PC-9 (cell line): ENCODE measurements around the gene TTLL6. TPM values are rescaled to one million over a fixed set of nuclear protein-coding genes. Genes with fewer than 3 reads are reported as not detected.
"Not testable (repeated sequence)": the region's sequence is repeated elsewhere in the genome, so short reads cannot be mapped to it uniquely, and the experiment has no call there.

Source experiments
- BruUV-seq: library from RNA; stranded (reverse); fragments of 400-500 nt; replicated peaks from 2 replicates; lab custom pipeline; 2021; lab: Mats Ljungman, UMichigan
- CTCF ChIA-PET: fragments of 300-600 bp; sonication (Branson Sonifier 250); formaldehyde crosslinking; loops from one replicate; lab custom pipeline; 2022; ENCODE audit warnings: antibody characterized with exemption; lab: Charles Lee
- POLR2A ChIA-PET: fragments of 300-600 bp; sonication (Branson Sonifier 250); formaldehyde crosslinking; loops from one replicate; lab custom pipeline; 2022; ENCODE audit warnings: antibody characterized with exemption; ENCODE audit not compliant: unreplicated experiment; lab: Charles Lee
- DNase-seq, 2 experiments: peaks; one replicate each; pipeline versions ENCODE4 v3.0.0 to v3.0.0-alpha.2; 2015 to 2022; ENCODE audit warnings: mixed read lengths in 1 of 2
- H2AFZ ChIP-seq: fragments of 200-600 bp; sonication (generic); 2 replicates; pipeline ENCODE4 v1.8.1; 2017; ENCODE audit warnings: antibody characterized with exemption
- H3F3A ChIP-seq: fragments of 200-600 bp; sonication (generic); 2 replicates; pipeline ENCODE4 v1.8.1; 2017; ENCODE audit warnings: antibody characterized with exemption, mild to moderate bottlenecking, low read depth; ENCODE audit not compliant: insufficient read depth
- H3K27ac ChIP-seq: fragments of 200-600 bp; sonication (generic); 2 replicates; pipeline ENCODE4 v1.6.1; 2016; ENCODE audit warnings: mixed run types
- H3K27me3 ChIP-seq: fragments of 200-600 bp; sonication (generic); 2 replicates; pipeline ENCODE4 v1.6.1; 2016; ENCODE audit warnings: low read depth, mixed run types; ENCODE audit not compliant: insufficient read depth
- H3K36me3 ChIP-seq: fragments of 200-600 bp; sonication (generic); 2 replicates; pipeline ENCODE4 v1.6.1; 2016; ENCODE audit warnings: low read depth, mixed run types
- H3K4me1 ChIP-seq: fragments of 200-600 bp; sonication (generic); replicated peaks from 2 replicates; pipeline ENCODE4 v1.6.1; 2016; ENCODE audit warnings: mixed run types; ENCODE audit not compliant: insufficient read depth
- H3K4me2 ChIP-seq: fragments of 200-600 bp; sonication (generic); 2 replicates; pipeline ENCODE4 v1.6.1; 2017; ENCODE audit warnings: mixed run types
- H3K4me3 ChIP-seq: fragments of 200-600 bp; sonication (generic); 2 replicates; pipeline ENCODE4 v1.6.1; 2016; ENCODE audit warnings: mixed run types
- H3K79me2 ChIP-seq: fragments of 200-600 bp; sonication (generic); 2 replicates; pipeline ENCODE4 v1.6.1; 2017; ENCODE audit warnings: low read depth, mixed run types
- H3K9me2 ChIP-seq: fragments of 200-600 bp; sonication (generic); 2 replicates; pipeline ENCODE4 v1.8.1; 2017; ENCODE audit warnings: mild to moderate bottlenecking; ENCODE audit not compliant: insufficient read depth
- H3K9me3 ChIP-seq: fragments of 200-600 bp; sonication (generic); 2 replicates; pipeline ENCODE4 v1.8.1; 2016; ENCODE audit warnings: low read depth; ENCODE audit not compliant: insufficient read depth
- H4K20me1 ChIP-seq: fragments of 200-600 bp; sonication (generic); 2 replicates; pipeline ENCODE4 v1.8.1; 2017; ENCODE audit not compliant: insufficient read depth
- EZH2 ChIP-seq: fragments of 200-600 bp; sonication (generic); IDR thresholded peaks from 2 replicates; pipeline ENCODE4 v1.8.0; 2017; ENCODE audit warnings: antibody characterized with exemption, low read depth
- intact Hi-C: fragments of 100-400 bp; cut with micrococcal nuclease; formaldehyde crosslinking; loops from one replicate; pipeline ENCODE4 v1.10.0; 2022; ENCODE audit not compliant: unreplicated experiment
- total RNA-seq: library from RNA; stranded (reverse); gene quantifications from 2 replicates; pipeline ENCODE4 v1.2.3, GENCODE V29; 2021
- TF ChIP-seq, protein P1 (sequence below): fragments of 200-600 bp; sonication (generic); conservative IDR thresholded peaks from 2 replicates; pipeline ENCODE4 v1.6.1; 2017; ENCODE audit warnings: mixed run types, antibody characterized with exemption, mild to moderate bottlenecking, moderate library complexity

The TTLL6 gene
- total RNA-seq, 1 experiment from 2014 or later = not detected

DNA sequence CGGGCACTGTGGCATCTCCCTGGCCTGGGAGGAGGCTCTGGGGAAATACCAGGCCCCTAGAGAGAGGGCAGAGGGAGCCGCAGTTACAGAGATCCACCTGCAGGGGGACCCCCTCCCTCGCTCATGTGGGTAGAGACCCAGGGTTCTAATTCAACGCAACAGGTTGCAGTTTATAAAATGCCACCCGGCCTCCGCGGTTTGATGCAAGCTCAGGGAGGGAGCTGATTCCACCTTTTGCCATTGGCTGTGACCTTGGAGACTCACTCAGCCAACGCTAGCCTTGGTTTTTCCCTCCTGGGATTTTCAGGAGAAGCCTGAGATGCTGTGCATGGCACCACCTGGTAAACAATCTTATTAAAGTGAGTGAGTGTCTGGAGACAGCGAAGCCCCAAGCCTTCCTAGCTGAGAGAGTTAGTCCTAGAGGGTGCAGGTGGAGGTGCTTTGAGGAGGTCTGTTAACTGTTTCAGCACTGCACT is 12.1 kb downstream of the TTLL6 start:
- Histone ChIP-seq H3F3A (no peaks in the 10 kb centered on the region), H3K9me3 (no peaks in the 10 kb centered on the region), H3K4me3 (no peak overlapping the region), H3K27me3 (peaks cover 16% of the 10 kb centered on the region), H2AFZ (no peak overlapping the region), H3K27ac (no peak overlapping the region), H4K20me1 (no peaks in the 10 kb centered on the region), H3K36me3 (no peaks in the 10 kb centered on the region), H3K4me2 (0 out of 2 replicates have a peak overlapping the region, but pooled peaks have one; percentile 14), H3K9me2 (no peaks in the 10 kb centered on the region), H3K4me1 (no peaks in the 10 kb centered on the region), H3K79me2 (no peaks in the 10 kb centered on the region)
- CTCF ChIA-PET = interaction anchor here (0.7 to 2.7 kb wide), 2 partner anchors 74 to 660 kb away, joined by 4 to 13 read pairs; no protein-coding TSS in a partner anchor
- TF ChIP-seq, protein P1, sequence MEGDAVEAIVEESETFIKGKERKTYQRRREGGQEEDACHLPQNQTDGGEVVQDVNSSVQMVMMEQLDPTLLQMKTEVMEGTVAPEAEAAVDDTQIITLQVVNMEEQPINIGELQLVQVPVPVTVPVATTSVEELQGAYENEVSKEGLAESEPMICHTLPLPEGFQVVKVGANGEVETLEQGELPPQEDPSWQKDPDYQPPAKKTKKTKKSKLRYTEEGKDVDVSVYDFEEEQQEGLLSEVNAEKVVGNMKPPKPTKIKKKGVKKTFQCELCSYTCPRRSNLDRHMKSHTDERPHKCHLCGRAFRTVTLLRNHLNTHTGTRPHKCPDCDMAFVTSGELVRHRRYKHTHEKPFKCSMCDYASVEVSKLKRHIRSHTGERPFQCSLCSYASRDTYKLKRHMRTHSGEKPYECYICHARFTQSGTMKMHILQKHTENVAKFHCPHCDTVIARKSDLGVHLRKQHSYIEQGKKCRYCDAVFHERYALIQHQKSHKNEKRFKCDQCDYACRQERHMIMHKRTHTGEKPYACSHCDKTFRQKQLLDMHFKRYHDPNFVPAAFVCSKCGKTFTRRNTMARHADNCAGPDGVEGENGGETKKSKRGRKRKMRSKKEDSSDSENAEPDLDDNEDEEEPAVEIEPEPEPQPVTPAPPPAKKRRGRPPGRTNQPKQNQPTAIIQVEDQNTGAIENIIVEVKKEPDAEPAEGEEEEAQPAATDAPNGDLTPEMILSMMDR = peak; percentile 99
- TF ChIP-seq EZH2 = no peak
- peak in 1 of 2 experiments; percentile 57 for DNase-seq
- POLR2A ChIA-PET = no interaction called here
- intact Hi-C loops = loop anchor here (1.0 kb wide), 2 partner anchors 74 to 227 kb away; no protein-coding TSS in a partner anchor
- no TSS peak for BruUV-seq

DNA sequence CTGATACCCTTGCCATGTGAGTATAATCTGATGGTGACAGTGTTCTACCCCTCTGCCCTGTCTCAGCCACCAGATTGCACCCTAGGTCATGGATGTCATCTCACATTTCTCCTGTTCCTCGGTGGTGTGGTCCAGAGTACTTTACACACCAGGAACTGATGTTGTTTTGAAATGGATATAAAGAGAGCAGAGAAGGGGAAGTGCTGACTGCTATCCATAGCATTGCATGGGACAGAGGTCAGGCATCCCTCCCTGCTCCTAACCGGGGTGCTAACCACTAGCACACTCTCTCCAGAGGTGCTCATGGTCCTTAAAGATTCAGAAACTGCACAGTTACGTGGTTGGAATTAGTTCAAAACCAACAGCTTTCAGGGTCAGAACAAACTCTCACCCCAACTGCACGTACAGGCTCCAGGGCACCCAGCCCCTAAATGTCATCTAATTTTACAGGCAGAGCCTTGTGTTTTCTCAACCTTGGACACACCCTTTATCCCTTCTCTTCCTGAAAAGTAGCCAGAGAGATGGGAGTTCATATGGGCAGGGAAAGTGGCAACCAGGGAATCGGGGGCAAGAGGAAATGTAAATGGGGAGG is 16.3 kb downstream of the TTLL6 start:
- intact Hi-C loops = no loop called here
- Histone ChIP-seq H3K4me1 (no peaks in the 10 kb centered on the region), H3K9me3 (no peaks in the 10 kb centered on the region), H3K27me3 (peaks cover 29% of the 10 kb centered on the region), H4K20me1 (no peaks in the 10 kb centered on the region), H3K27ac (no peak overlapping the region), H2AFZ (no peak overlapping the region), H3K4me2 (no peak overlapping the region), H3K4me3 (no peak overlapping the region), H3K36me3 (no peaks in the 10 kb centered on the region), H3K79me2 (no peaks in the 10 kb centered on the region), H3F3A (no peaks in the 10 kb centered on the region), H3K9me2 (no peaks in the 10 kb centered on the region)
- no peak for DNase-seq
- TF ChIP-seq, protein P1 = no peak
- TF ChIP-seq EZH2 = no peak
- no TSS peak for BruUV-seq
- ChIA-PET POLR2A (no interaction called here), CTCF (no interaction called here)

DNA sequence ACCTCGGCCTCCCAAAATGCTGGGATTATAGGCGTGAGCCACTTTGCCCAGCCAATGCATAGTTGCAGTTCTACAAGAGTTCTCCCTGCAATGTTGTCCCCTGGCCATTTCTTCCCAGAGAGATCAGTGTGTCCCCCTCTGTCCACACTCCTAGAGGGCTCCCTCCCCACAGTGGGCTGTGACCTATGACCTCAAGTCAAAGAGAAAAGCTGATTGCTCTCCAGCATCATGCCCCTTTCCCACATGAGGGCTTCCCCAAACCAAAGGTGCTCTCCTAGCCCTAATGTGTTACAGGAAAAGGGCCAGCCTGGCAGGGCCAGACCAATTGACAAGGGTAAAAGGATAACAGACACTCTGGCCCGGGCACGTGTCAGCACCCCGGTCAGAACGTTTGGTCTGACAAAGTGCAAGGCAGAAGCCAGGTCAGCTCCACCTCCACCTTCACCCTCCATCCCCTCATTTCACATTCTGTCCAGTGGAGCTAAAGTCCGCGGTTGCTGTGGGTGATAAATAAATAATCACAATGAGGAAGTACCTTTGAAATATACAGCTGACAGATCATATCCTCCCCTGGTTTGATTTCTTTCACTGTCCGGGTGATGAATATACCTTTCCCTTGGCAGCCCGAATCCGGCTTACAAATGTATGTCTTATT is 17.8 kb downstream of the TTLL6 start:
- Histone ChIP-seq H3K27me3 (peaks cover 29% of the 10 kb centered on the region), H4K20me1 (no peaks in the 10 kb centered on the region), H3K9me2 (no peaks in the 10 kb centered on the region), H3K27ac (no peak overlapping the region), H3K9me3 (no peaks in the 10 kb centered on the region), H2AFZ (no peak overlapping the region), H3K4me2 (no peak overlapping the region), H3K4me1 (no peaks in the 10 kb centered on the region), H3K79me2 (no peaks in the 10 kb centered on the region), H3K4me3 (no peak overlapping the region), H3F3A (no peaks in the 10 kb centered on the region), H3K36me3 (no peaks in the 10 kb centered on the region)
- no peak for TF ChIP-seq EZH2
- TF ChIP-seq, protein P1 = no peak
- DNase-seq = no peak
- no TSS peak for BruUV-seq
- intact Hi-C loops = no loop called here
- ChIA-PET CTCF (no interaction called here), POLR2A (no interaction called here)

DNA sequence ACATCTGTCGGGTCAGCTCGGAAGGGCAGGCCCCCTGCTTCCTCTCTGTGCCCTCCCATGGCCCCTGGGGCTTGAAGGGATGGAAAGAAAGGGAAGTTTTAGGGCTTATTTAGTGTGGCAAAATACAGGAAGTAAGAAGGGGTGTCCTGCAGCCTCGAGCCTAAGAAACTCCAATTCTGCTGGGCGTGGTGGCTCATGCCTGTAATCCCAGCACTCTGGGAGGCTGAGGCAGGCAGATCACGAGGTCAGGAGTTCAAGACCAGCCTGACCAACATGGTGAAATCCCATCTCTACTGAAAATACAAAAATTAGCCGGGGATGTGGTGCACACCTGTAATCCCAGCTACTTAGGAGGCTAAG is 20.9 kb downstream of the TTLL6 start:
- BruUV-seq, CTCF ChIA-PET, H2AFZ ChIP-seq, H3F3A ChIP-seq, H3K9me2 ChIP-seq, H3K4me3 ChIP-seq, H3K9me3 ChIP-seq, H3K4me1 ChIP-seq, H3K36me3 ChIP-seq, H4K20me1 ChIP-seq, H3K79me2 ChIP-seq, intact Hi-C loops, H3K27ac ChIP-seq, POLR2A ChIA-PET, H3K4me2 ChIP-seq, DNase-seq: not testable (repeated sequence)
- peaks cover 23% of the 10 kb centered on the region for H3K27me3 ChIP-seq
